SJSA1 (cell line): ENCODE data around the gene ADNP. TPM values are rescaled to one million over a fixed set of nuclear protein-coding genes. Genes with fewer than 3 reads are reported as not detected.
"Not testable (repeated sequence)": the region's sequence is repeated elsewhere in the genome, so short reads cannot be mapped to it uniquely, and the experiment has no call there.

Experiments
- DNase-seq, 2 experiments: peaks; one replicate each; pipeline ENCODE4 v3.0.0-alpha.2; 2015 to 2020; ENCODE audit warnings: low spot score in 2 of 2, low read depth in 1 of 2
- H3K27ac ChIP-seq: fragments of 250-450 bp; sonication (Bioruptor Pico); 2 replicates; pipeline ENCODE4 v1.5.1; 2020; ENCODE audit warnings: mild to moderate bottlenecking, moderate library complexity
- H3K27me3 ChIP-seq: fragments of 250-450 bp; sonication (Bioruptor Pico); replicated peaks from 2 replicates; pipeline ENCODE4 v1.5.1; 2020; ENCODE audit warnings: mild to moderate bottlenecking, moderate library complexity
- H3K36me3 ChIP-seq: fragments of 250-450 bp; sonication (Bioruptor Pico); 2 replicates; pipeline ENCODE4 v1.5.1; 2020; ENCODE audit warnings: mild to moderate bottlenecking
- H3K4me1 ChIP-seq: fragments of 250-450 bp; sonication (Bioruptor Pico); replicated peaks from 2 replicates; pipeline ENCODE4 v1.6.1; 2021; ENCODE audit warnings: mild to moderate bottlenecking
- H3K4me3 ChIP-seq: fragments of 250-450 bp; sonication (Bioruptor Pico); 2 replicates; pipeline ENCODE4 v1.5.1; 2020; ENCODE audit warnings: mild to moderate bottlenecking
- H3K9me3 ChIP-seq: fragments of 250-450 bp; sonication (Bioruptor Pico); replicated peaks from 2 replicates; pipeline ENCODE4 v1.5.1; 2020; ENCODE audit warnings: mild to moderate bottlenecking
- total RNA-seq: library from RNA; depleted of rRNA; stranded (reverse); fragments of >200 nt; shearing (Covaris generic); gene quantifications from 2 replicates; pipeline ENCODE4 v1.2.3, GENCODE V29; 2014; rRNA removed

ADNP gene
- total RNA-seq, result 18.2 and 20.4 TPM in 2 replicates

- Histone ChIP-seq H3K27ac (peak within 1 kb of the TSS; percentile 93), H3K9me3 (no peaks in the 10 kb centered on the region), H3K4me3 (peak within 1 kb of the TSS; percentile 78), H3K36me3 (peaks cover 74% of the 10 kb centered on the region), H3K4me1 (peaks cover 29% of the 10 kb centered on the region), H3K27me3 (no peaks in the 10 kb centered on the region)
- peak; percentile 92 to 97 for DNase-seq
Measured at GRCh38 chr20:50931306-50932015, at the start of gene ADNP. TSS of gene ADNP (minus strand) at chr20:50931437. CDS start at chr20:50903996, 27,441 bp downstream.

GRCh38 chr20:50980071-50980681 lies 48.9 kb upstream of the ADNP start:
- H3K9me3 ChIP-seq, result no peaks in the 10 kb centered on the region
- H3K27ac ChIP-seq, result peak overlapping the region; percentile 80
- DNase-seq, result peak; percentile 81 to 90
- H3K4me3 ChIP-seq, result no peak overlapping the region
- H3K36me3 ChIP-seq, result no peaks in the 10 kb centered on the region
- H3K4me1 ChIP-seq, result peaks cover 29% of the 10 kb centered on the region
- no peaks in the 10 kb centered on the region for H3K27me3 ChIP-seq

- H3K4me1 ChIP-seq, result peaks cover 29% of the 10 kb centered on the region
- not testable (repeated sequence) for H3K9me3 ChIP-seq, H3K4me3 ChIP-seq, H3K36me3 ChIP-seq, DNase-seq, H3K27me3 ChIP-seq, H3K27ac ChIP-seq
Measured at GRCh38 chr20:50978533-50978932, 47.3 kb upstream of the ADNP start.

GRCh38 chr20:50977066-50978021 lies 46.1 kb upstream of the ADNP start:
- Histone ChIP-seq H3K9me3 (no peaks in the 10 kb centered on the region), H3K27me3 (no peaks in the 10 kb centered on the region), H3K4me3 (no peak overlapping the region), H3K36me3 (no peaks in the 10 kb centered on the region), H3K4me1 (peaks cover 27% of the 10 kb centered on the region), H3K27ac (no peak overlapping the region)
- no peak for DNase-seq

- Histone ChIP-seq H3K27ac (no peak overlapping the region), H3K36me3 (no peaks in the 10 kb centered on the region), H3K9me3 (no peaks in the 10 kb centered on the region), H3K4me1 (peaks cover 14% of the 10 kb centered on the region), H3K27me3 (no peaks in the 10 kb centered on the region), H3K4me3 (no peak overlapping the region)
- no peak for DNase-seq
Measured at GRCh38 chr20:50975701-50976330, 44.6 kb upstream of the ADNP start.

GRCh38 chr20:50969912-50970311 lies 38.7 kb upstream of the ADNP start:
- peak in 1 of 2 experiments; percentile 15 for DNase-seq
- H3K27ac ChIP-seq, result no peak overlapping the region

GRCh38 chr20:50969435-50969834 lies 38.2 kb upstream of the ADNP start:
- no peaks in the 10 kb centered on the region for H3K27me3 ChIP-seq
- H3K36me3 ChIP-seq, result no peaks in the 10 kb centered on the region
- no peak for DNase-seq
- no peaks in the 10 kb centered on the region for H3K4me1 ChIP-seq
- H3K9me3 ChIP-seq, result no peaks in the 10 kb centered on the region
- no peak overlapping the region for H3K27ac ChIP-seq
- H3K4me3 ChIP-seq, result no peak overlapping the region

More at GRCh38 chr20:50969912-50970311, 38.7 kb upstream of the ADNP start:
- H3K27me3 ChIP-seq, result no peaks in the 10 kb centered on the region
- no peaks in the 10 kb centered on the region for H3K9me3 ChIP-seq
- no peak overlapping the region for H3K4me3 ChIP-seq
- H3K4me1 ChIP-seq, result no peaks in the 10 kb centered on the region
- H3K36me3 ChIP-seq, result no peaks in the 10 kb centered on the region

- Histone ChIP-seq H3K4me1 (no peaks in the 10 kb centered on the region), H3K27ac (no peak overlapping the region), H3K9me3 (no peaks in the 10 kb centered on the region), H3K36me3 (no peaks in the 10 kb centered on the region), H3K27me3 (no peaks in the 10 kb centered on the region), H3K4me3 (no peak overlapping the region)
- DNase-seq, result no peak
Measured at GRCh38 chr20:50968289-50968688, 37.1 kb upstream of the ADNP start.

- DNase-seq, result no peak
- Histone ChIP-seq H3K27me3 (no peaks in the 10 kb centered on the region), H3K36me3 (no peaks in the 10 kb centered on the region), H3K27ac (no peak overlapping the region), H3K4me3 (no peak overlapping the region), H3K4me1 (no peaks in the 10 kb centered on the region), H3K9me3 (no peaks in the 10 kb centered on the region)
Measured at GRCh38 chr20:50967586-50967985, 36.3 kb upstream of the ADNP start.

GRCh38 chr20:50959543-50960126 lies 28.4 kb upstream of the ADNP start:
- Histone ChIP-seq H3K9me3 (no peaks in the 10 kb centered on the region), H3K4me1 (peaks cover 14% of the 10 kb centered on the region), H3K27ac (no peak overlapping the region; the same call in 1 of the 2 replicates), H3K4me3 (peak overlapping the region; percentile 75), H3K27me3 (no peaks in the 10 kb centered on the region), H3K36me3 (peaks cover 25% of the 10 kb centered on the region)
- no peak for DNase-seq

- Histone ChIP-seq H3K4me1 (peaks cover 14% of the 10 kb centered on the region), H3K27ac (peak within 1 kb of the TSS; percentile 99), H3K36me3 (peaks cover 33% of the 10 kb centered on the region), H3K27me3 (no peaks in the 10 kb centered on the region), H3K9me3 (no peaks in the 10 kb centered on the region), H3K4me3 (peak within 1 kb of the TSS; percentile 75)
- peak; percentile 86 to 96 for DNase-seq
Measured at GRCh38 chr20:50958615-50959542, 27.6 kb upstream of the ADNP start, which contains the start of gene MOCS3. TSS of gene MOCS3 (plus strand) at chr20:50958818. CDS start at chr20:50958843, 25 bp downstream.
